CD4-positive, alpha-beta T cell treated with Interleukin-17A for 1 hour (primary cell): ENCODE results near the gene TBC1D1.
"Not testable (repeated sequence)": the region's sequence is repeated elsewhere in the genome, so short reads cannot be mapped to it uniquely, and the experiment has no call there.

Experiments used
- DNase-seq: peaks from one replicate; pipeline ENCODE4 v3.0.0-alpha.2; 2020

Gene TBC1D1

GRCh38 chr4:38020386-38020785 is 129.5 kb downstream of the TBC1D1 start:
- DNase-seq = no peak

DNA sequence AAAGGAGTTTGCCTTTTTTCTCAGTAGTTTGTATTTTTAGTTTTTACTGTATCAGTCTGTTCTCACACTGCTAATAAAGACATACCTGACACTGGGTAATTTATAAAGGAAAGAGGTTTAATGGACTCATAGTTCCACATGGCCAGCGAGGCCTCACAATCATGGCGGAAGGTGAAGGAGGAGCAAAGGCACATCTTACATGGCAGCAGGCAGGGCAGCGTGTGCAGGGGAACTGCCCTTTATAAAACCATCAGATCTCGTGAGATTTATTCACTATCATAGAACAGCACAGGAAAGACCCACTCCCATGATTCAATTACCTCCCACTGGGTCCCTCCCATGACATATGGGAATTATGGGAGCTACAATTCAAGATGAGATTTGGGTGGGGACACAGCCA is 130.1 kb downstream of the TBC1D1 start:
- DNase-seq = not testable (repeated sequence)

GRCh38 chr4:38021751-38022150 is 130.9 kb downstream of the TBC1D1 start:
- DNase-seq = no peak

DNA sequence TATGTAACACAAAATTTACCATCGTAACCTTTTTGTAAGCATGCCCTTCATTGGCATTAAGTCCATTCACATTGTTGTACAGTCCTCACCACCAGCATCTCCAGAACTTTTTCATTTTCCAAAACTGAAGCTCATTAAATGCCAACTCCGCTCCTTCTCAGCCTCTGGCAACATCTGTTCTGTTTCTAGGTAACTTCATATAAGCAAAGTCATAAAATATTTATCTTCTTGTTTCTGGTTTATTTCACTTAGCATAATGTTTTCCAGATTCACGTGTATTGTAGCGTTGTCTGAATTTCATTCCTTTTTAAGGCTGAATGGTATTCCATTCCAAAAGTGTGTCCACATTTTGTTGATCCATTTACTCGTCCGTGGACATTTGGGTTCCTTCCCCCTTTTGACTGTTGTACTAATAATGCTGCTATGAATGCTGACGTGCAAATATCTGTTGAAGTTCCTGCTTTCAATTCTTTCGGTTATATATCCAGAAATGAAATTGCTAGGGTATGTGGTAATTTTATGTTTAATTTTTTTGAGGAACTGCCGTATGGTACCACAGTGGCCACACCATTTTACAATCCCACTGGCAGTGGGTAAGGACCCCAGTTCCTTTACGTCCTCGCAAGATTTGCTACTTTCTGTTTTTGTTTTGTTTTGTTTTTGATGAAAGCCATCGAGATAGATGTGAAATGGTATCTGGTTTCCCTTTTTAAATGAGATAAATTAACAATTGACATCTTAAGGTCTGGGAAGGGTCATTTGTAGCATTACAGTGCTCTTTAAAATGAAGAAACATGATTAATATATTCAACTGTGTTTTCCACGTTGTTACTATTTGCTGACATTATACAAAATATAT is 132.7 kb downstream of the TBC1D1 start:
- DNase-seq = peak; percentile 5

DNA sequence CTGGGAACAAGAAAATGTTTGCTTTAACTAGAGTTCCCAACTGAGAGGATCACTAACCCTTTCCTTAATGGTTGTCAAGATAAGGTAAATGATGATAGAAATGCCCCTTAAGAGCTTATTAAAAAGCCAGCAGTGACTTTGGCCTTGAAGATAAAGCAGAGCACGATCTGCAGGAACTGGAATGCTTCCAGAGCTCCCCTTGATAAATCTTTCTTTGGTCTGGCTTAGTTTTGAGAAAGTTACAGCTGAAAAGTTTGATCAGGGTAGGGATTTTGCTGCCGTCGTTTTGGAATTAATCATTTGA is 133.3 kb downstream of the TBC1D1 start:
- no peak for DNase-seq

GRCh38 chr4:38025665-38026064 is 134.8 kb downstream of the TBC1D1 start:
- DNase-seq = no peak

DNA sequence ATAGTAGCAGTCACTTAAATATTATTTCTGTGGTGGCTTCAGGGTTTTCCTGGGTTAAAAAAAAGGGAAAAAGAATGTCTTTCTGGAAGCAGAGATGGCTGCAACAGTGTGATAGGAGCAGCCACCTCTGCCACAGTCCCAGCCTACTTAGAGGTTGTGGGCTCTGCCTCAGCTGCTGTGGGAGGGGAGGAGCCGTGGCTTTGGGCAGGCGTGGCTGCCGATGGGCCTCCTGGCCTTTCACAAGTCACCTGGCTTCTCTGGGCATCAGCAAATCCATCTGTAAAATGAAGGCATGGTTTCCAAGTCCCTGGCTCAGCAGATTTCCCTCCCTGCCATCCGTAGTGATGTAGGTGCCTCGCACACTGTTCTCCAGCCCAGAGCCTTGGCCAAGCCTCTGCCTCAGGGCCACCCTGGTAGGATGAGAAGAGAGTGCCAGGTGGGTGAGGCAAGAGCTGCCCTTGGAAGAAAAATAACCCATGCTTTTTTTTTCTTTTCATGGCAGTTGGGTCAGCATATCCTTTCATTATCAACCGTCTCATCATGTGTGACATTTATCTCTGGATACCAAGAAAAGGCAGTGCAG is 135.4 kb downstream of the TBC1D1 start:
- DNase-seq = no peak

GRCh38 chr4:38030023-38030422 is 139.1 kb downstream of the TBC1D1 start:
- DNase-seq = no peak

- DNase-seq = peak; percentile 74
Observed at GRCh38 chr4:38034986-38035882, 144.3 kb downstream of the TBC1D1 start.

- no peak for DNase-seq
Observed at GRCh38 chr4:38036548-38036947, 145.7 kb downstream of the TBC1D1 start.

- no peak for DNase-seq
Observed at GRCh38 chr4:38037612-38038011, 146.7 kb downstream of the TBC1D1 start.

- DNase-seq = no peak
Observed at GRCh38 chr4:38040619-38041018, 149.7 kb downstream of the TBC1D1 start.

- DNase-seq = no peak
Observed at GRCh38 chr4:38044060-38044459, 153.2 kb downstream of the TBC1D1 start.

- no peak for DNase-seq
Observed at GRCh38 chr4:38045289-38045988, 154.6 kb downstream of the TBC1D1 start.

- DNase-seq = no peak
Observed at GRCh38 chr4:38046727-38047489, 156.0 kb downstream of the TBC1D1 start.

DNA sequence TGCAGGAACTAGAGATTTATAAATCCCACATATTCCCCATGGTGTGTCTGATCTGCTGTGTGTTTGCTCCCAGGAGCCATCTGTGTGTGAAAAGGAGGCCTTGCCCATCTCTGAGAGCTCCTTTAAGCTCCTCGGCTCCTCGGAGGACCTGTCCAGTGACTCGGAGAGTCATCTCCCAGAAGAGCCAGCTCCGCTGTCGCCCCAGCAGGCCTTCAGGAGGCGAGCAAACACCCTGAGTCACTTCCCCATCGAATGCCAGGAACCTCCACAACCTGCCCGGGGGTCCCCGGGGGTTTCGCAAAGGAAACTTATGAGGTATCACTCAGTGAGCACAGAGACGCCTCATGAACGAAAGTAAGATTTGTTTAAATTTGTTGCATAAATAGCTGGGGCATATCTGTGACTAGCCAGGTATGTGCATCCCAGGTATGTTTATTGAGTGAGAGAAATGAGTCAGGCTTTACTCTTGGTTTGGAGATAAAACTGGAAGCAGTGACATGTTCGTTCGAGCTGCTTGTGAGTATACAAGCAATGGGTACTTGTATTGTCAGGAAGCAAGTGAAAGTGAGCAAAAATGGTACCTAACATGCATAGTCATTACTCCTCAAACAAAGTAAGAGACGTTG is 158.8 kb downstream of the TBC1D1 start:
- no peak for DNase-seq

DNA sequence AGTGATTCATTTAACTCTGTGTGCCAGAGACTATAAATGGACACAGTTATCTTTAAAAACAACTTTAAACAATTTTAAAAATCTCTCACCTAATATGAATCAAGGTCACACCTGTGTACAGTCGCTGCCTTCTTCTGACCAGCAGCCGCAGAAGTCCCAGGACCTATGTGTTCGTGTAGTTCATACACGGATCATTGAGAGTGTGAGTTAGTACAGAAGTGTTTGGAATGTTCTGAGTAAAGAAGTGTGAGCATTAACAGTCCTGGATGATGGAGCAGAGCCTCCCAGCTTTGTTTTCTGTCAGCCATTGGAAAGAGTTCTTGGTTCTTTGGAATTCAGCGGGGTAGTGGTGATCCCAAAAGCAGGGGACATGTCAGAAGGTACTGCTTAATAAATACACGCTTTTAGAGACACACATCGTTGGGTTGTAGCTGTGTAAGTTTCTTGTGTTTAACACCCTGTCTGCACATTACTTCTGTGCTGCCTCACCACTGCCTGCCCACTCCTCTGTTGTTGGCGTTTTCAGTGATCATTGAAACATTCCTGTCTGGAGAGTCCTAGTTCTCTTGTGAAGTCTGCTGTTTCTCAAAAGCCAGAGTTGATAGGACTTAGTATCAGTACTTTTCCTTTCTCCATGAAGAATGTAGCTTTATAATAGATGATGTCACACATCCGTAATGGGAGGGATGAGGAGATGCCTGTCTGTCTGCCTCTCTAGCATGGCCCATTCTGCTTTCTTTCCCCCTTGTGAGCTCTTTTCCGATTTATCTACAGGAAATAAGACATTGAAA is 159.9 kb downstream of the TBC1D1 start:
- no peak for DNase-seq

GRCh38 chr4:38055566-38055965 is 164.7 kb downstream of the TBC1D1 start:
- no peak for DNase-seq

DNA sequence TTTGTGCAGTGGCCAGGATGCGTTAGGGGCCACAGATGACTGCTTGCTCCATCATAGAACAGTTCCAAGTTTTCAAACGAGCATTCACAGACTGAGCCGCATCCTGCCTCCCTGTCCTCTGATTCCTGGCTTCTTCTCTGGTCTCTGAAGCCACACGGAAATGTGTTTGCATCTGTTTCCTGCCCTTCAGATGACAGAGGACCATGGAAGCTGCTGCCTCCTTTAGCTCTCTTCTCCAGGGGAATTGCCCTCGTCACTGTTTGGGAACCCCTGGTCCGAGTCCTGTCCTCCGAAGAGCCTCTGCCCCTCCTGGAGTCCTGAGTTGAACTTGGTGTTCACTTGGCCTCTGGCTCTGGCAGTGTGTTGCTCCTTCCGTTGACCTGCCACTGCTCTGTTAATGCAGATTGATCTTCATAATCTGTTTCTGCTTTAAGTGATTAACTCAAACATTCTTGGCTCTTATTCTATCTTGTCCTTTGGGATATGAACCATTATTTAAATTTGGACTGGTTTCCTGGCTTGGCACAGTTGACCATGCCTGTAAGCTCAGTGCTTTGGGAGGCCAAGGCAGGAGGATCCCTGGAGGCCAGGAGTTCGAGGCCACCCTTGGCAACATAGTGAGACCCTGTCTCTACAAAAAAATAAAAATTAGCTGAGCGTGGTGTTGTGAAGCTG is 165.3 kb downstream of the TBC1D1 start:
- no peak for DNase-seq

- DNase-seq = no peak
Observed at GRCh38 chr4:38058151-38058550, 167.3 kb downstream of the TBC1D1 start.
